OCI-LY7 (cell line): Measurements from ENCODE around the gene SIGLEC6.

Experiments used
- EZH2phosphoT487 ChIP-seq: fragments of 200-600 bp; sonication (generic); IDR thresholded peaks from 2 replicates; pipeline ENCODE4 v1.6.1; 2018; ENCODE audit warnings: low read depth, borderline replicate concordance, mild to moderate bottlenecking, mixed run types, antibody characterized with exemption, low read length, moderate library complexity, mixed read lengths
- TF ChIP-seq, protein P1 (sequence below): fragments of 200-600 bp; sonication (generic); conservative IDR thresholded peaks from 2 replicates; pipeline ENCODE4 v1.5.1; 2014; ENCODE audit warnings: mild to moderate bottlenecking, antibody characterized with exemption, low read length, moderate library complexity, mixed read lengths

GRCh38 chr19:51521781-51522180 lies 9.7 kb downstream of the SIGLEC6 start:
- no peak for TF ChIP-seq EZH2phosphoT487
- TF ChIP-seq, protein P1, sequence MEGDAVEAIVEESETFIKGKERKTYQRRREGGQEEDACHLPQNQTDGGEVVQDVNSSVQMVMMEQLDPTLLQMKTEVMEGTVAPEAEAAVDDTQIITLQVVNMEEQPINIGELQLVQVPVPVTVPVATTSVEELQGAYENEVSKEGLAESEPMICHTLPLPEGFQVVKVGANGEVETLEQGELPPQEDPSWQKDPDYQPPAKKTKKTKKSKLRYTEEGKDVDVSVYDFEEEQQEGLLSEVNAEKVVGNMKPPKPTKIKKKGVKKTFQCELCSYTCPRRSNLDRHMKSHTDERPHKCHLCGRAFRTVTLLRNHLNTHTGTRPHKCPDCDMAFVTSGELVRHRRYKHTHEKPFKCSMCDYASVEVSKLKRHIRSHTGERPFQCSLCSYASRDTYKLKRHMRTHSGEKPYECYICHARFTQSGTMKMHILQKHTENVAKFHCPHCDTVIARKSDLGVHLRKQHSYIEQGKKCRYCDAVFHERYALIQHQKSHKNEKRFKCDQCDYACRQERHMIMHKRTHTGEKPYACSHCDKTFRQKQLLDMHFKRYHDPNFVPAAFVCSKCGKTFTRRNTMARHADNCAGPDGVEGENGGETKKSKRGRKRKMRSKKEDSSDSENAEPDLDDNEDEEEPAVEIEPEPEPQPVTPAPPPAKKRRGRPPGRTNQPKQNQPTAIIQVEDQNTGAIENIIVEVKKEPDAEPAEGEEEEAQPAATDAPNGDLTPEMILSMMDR = no peak
